GM19023 (cell line): ENCODE results near the gene UBE2E1.

Experiments
- ATAC-seq: cut with Tn5 transposase; IDR thresholded peaks from one replicate; pipeline ENCODE4 v1.9.1; 2021; ENCODE audit warnings: mild to moderate bottlenecking, moderate library complexity; ENCODE audit not compliant: unreplicated experiment

The UBE2E1 gene

GRCh38 chr3:23795096-23795495 lies 10.7 kb upstream of the UBE2E1 start:
- ATAC-seq = no peak

GRCh38 chr3:23796518-23796917 lies 9.2 kb upstream of the UBE2E1 start:
- no peak for ATAC-seq

- ATAC-seq = peak; percentile 83
Measured at GRCh38 chr3:23797491-23797890, 8.3 kb upstream of the UBE2E1 start.

- ATAC-seq = no peak
Measured at GRCh38 chr3:23798456-23798855, 7.3 kb upstream of the UBE2E1 start.

GRCh38 chr3:23798876-23799275 lies 6.9 kb upstream of the UBE2E1 start:
- no peak for ATAC-seq

- no peak for ATAC-seq
Measured at GRCh38 chr3:23800731-23801130, 5.0 kb upstream of the UBE2E1 start.

- ATAC-seq = no peak
Measured at GRCh38 chr3:23804441-23805209, 1.1 kb upstream of the UBE2E1 start.

GRCh38 chr3:23805210-23805632 lies 534 bp upstream of the UBE2E1 start:
- ATAC-seq = no peak

GRCh38 chr3:23806534-23807423 lies 1.0 kb downstream of the UBE2E1 start:
- ATAC-seq = peak; percentile 3

GRCh38 chr3:23807424-23808015 lies 1.8 kb downstream of the UBE2E1 start:
- no peak for ATAC-seq

GRCh38 chr3:23808525-23808924 lies 2.8 kb downstream of the UBE2E1 start:
- ATAC-seq = no peak

- ATAC-seq = no peak
Measured at GRCh38 chr3:23809294-23809693, 3.5 kb downstream of the UBE2E1 start.

GRCh38 chr3:23809840-23810342 lies 4.1 kb downstream of the UBE2E1 start:
- no peak for ATAC-seq

GRCh38 chr3:23810343-23811184 lies 4.8 kb downstream of the UBE2E1 start:
- ATAC-seq = peak; percentile 28

GRCh38 chr3:23811185-23811527 lies 5.4 kb downstream of the UBE2E1 start:
- no peak for ATAC-seq

GRCh38 chr3:23811919-23812318 lies 6.2 kb downstream of the UBE2E1 start:
- ATAC-seq = peak; percentile 38

GRCh38 chr3:23815879-23816278 lies 10.1 kb downstream of the UBE2E1 start:
- no peak for ATAC-seq

GRCh38 chr3:23816721-23817120 lies 11.0 kb downstream of the UBE2E1 start:
- no peak for ATAC-seq

GRCh38 chr3:23817508-23818223 lies 11.9 kb downstream of the UBE2E1 start:
- no peak for ATAC-seq
